NOMO-1 treated with DMSO at 0.1 percent for 48 hours (cell line): ENCODE measurements around the gene TUT7.
A peak's percentile ranks its signal among the peaks of the same experiment; 100 is the strongest.
"Not testable (repeated sequence)": the region's sequence is repeated elsewhere in the genome, so short reads cannot be mapped to it uniquely, and the experiment has no call there.

ENCODE experiments used
- DNase-seq: peaks from one replicate; lab custom pipeline; 2025; ENCODE audit not compliant: unreplicated experiment; lab: John Stamatoyannopoulos, UW

TUT7 gene

DNA sequence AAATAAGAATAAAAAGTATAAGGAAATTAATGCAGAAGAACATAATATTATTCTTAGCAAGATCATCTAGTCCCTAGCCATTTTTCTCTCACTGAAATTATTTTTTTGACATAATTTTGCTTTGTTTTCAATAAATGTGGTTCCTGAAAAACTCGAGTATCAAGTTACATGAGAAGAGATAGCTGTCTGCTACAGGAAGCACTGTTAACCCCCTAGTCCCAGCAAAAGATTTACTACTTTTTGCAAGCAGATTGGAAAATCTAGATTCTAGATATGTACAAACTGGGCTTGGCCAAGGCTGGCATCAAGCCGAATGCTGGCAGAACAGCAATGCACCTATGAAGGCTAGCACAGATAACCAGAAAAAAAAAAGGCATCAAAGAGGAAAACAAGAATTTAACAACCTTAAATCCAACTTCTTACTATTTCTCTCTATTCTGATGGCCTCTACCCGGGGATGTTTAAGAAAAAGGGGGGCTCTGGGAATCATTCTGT lies 49.9 kb downstream of the TUT7 start:
- no peak for DNase-seq

DNA sequence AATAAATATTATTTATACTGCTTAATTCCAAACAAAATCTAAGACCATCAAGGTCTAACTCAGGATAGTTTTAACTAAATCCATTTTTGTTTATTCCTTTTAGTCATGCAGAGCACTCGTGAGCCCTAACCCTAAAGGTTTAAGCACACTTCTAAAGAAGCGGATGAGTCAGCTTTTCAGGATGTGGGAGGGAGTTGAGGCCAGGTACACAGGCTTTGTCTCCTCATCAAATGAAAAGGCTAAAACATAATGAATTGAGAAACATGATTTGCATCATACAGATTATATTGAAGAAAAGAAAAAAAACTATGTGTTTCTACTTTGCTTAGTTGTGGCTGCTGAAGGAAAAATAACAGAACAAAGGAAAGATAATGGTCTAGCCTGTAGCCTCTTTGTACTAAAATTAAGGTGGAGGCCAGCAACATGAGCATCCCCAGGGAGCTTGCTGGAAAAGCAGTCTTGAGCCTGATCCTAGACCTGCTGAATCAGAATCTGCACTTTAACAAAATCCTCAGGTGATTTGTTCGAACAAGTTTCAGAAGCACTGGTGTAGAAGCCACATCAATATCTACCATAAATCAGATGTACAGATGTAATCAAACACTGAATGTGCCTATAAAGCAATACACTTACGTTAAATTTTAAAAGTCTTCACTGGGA lies 50.8 kb downstream of the TUT7 start:
- no peak for DNase-seq

DNA sequence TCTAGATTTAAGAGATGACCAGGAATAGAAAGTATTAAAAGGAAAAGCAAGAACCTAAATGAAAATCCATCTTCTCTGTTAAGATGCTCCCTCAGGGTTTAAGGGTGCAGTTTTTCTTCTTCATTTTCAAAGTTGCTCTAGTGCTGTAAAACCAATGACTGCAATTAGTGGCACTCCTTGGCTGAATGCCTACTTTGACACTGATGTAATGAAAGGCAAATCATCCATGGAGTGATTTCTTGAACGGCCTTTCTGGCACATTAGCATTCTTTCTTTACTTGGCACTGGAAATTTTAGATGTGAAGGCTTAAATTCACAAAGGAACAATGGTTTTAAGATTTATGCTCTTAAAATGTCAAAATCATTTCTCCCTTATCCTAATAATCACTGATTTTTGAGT lies 52.5 kb downstream of the TUT7 start:
- no peak for DNase-seq

DNA sequence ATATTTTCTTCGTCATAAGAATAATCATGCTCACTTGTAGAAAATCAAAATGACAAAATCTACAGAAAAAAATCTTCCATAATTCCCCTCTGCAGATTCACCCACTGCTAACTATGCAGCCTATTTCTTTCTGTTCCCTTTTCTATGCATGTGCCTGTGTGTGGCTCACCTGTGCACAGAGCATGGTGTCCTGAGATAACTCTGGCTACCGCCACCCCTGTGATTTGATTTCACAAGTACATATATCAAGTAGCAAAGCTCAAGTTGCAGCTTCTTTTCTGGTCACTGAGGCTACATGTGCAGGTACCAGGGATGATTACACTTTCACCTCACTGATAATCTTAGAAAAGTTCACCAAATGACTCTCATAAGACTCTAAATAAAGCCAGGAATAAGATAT lies 53.5 kb downstream of the TUT7 start:
- no peak for DNase-seq

DNA sequence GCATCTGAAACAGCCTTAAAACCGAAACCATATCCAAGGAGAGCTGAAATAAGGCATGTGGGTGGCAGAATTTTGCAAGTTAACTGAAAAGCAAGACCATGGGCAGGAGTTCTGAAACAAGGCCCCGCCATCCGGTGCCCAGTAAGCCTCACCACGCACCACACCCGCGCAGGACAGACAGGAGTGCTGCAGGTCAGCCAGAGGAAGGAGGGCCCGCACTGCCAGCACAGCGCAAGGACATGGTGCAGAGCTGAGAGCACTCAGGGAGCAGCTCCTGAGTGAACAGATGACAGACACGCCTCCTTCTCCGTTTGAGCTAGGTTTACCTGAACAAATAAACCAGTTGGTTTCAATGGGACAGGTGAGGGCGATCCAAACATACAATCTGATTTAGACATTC lies 55.3 kb downstream of the TUT7 start:
- DNase-seq, result no peak

DNA sequence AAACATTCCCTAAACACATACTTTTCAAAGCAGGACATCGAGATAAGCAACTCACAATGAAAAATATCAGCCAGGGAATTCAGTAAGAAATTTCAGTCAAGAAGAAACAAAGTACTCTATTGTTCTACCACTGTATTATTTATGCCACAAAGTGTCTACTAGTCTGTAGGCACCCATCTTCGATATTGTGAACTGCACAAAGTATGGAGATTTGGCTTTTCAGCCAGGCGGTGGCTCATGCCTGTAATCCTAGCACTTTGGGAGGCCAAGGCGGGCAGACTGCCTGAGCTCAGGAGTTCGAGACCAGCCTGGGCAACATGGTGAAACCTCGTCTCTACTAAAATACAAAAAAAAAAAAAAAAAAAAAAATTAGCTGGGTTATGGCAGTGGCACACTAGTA lies 63.9 kb downstream of the TUT7 start:
- DNase-seq, result not testable (repeated sequence)

DNA sequence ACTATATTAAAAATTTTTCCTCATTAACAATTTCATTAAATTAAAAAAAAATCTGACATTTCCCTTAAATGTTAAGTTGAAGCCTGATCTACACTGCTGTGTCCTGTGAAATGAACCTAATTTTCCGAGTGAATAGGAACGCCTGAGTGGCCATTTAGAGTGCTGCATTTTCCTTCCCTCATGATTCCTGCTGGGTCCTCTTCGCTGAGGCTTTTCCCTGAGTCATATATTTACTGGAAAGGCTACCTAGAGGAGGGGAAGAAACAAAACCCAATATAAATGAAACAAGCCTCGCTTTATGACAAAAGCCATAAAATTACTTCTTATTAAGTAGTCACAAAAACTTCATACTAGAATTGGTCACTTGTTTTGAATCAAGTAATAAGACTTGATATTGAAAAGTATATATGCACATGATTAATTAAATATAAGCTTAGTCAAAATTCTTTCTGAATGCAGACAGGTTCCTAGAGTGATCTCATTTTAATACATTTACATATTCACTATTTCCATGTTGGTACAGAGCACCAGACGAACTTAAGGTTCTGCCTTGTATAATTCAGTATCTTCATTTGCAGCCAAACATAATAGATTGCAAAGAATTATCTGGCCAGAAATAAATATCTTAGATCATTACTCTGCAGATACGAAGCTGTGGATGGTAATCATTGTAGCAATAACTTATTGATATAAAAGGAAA lies 65.6 kb downstream of the TUT7 start:
- no peak for DNase-seq

DNA sequence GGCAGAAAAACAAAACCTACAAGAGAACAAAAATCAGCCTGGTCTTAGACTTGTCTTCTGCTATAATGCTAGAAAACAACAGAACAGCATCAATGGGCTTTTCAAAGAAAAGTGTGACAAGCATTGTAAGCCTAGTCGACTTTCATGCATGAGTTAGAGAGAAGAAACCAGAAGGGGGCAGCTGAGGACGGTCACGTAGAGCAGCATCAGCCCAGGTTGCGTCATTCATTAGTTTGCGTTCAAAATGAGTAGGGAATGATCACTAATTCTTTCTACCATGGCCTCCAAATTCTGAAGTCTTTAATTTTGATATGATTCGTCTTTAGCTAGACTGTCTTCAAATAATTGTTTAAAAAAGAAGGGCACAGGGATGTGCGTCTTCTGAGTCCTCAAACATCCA lies 67.2 kb downstream of the TUT7 start:
- DNase-seq, result peak; percentile 22

DNA sequence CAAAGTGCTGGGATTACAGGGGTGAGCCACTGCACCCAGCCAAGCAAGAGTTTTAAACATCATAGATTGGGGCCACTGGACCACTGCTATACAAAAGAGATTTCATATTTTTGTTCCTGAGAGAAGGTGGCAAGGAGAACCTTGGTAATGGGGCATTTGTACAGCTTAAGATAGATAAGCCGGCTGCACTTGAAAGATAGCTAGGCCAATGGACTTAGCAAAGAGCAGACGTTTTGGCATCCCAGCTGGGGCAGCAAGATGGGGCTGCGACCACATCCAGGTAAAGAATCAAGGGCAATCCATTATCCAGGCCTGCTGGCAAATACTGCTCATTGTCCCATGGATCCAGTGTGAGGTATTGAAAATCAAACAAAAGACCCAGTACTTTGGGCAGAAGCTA lies 67.9 kb downstream of the TUT7 start:
- DNase-seq, result no peak

DNA sequence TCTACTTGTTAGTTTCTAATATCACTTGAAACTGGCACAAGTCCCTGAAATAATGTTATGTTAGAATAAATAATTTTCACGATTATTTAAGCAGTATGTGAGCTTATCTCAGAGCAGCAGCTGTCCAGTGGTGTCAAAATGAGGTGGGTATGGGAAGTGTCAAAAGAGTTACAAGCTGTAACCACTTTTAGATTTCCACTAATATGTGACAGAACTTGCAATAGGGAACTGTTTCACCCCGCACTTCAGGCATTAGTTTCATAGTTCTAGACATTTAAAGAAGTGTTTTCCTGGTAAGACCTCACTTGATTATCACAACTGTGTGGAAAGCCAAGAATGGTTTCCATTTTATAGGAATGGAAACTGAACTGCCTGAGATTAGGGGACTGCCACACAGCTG lies 68.9 kb downstream of the TUT7 start:
- peak; percentile 15 for DNase-seq

DNA sequence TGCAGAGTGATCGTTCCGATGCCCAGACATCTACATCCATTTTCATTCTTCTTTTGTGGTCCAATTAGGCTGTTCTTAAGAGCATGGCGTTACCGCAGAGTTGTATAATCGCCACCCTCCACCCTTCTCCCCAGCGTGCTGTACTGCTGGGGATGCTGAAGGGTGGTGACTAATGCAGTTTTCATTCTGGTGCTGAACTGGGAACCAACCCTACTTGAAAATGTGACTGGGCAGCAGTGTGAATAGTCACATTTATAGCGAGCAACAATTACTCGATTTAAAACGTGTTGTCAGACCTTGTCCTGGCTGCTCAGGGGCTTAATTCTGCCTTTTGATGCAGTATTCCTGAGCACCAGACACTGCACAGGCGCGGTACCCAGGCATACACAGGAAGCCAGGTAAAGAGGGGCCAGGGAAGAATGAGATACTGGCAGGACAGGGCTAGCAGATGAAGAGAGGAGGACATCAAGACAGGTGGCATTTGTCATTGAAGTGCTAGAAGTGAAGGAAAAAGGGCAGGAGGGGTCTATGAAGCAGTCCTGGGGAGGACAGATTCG lies 71.2 kb downstream of the TUT7 start:
- DNase-seq, result peak; percentile 17

DNA sequence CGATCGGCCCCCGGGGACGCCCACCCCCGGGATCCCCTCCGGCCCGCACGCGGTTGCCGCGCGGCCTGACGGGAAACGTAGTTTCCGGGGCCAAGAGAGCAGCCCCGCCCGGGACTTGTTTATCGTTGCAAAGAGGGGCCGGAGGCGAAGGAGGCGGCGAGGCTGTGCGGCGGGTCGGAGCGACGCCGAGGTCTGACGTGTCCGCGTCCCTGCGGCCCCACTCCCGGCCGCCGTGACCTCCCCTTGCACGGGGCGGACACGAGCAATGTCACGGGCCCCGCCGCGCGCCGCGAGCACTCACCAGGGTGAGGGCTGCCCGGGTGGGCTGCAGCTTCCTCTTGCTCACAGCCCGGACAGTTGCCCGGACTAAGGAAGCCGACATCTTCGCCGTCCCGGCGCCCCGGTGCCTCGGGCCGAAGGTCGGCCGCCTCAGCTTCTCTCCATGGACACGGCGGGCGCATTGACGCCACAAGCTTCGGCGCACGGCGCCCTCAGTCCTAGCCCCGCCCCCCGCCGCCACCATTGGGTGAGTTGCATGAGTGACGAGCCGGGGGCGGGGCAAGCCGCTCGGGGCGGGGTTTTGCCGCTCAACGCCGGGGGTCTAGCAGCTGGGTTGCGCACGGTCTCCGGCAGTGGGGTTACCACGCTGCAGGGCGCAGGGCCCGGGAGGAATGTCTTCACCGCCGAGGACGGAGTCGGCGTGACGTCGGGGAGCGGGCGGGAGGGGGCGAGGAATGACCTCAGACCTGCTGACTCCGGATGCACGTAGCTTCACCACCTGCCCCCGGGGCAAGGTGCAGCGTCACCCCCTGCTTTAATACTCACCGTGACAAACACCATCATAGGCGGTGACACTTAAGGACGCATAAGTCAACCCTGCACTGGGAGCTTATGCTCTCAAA lies 71.9 kb downstream of the TUT7 start, which contains the start of gene ISCA1:
Gene ISCA1, minus strand, starts transcription at position 462 of the 902 bp plus-strand sequence. Its CDS starts 80 bp downstream, at position 382.
- peak; percentile 37 for DNase-seq

DNA sequence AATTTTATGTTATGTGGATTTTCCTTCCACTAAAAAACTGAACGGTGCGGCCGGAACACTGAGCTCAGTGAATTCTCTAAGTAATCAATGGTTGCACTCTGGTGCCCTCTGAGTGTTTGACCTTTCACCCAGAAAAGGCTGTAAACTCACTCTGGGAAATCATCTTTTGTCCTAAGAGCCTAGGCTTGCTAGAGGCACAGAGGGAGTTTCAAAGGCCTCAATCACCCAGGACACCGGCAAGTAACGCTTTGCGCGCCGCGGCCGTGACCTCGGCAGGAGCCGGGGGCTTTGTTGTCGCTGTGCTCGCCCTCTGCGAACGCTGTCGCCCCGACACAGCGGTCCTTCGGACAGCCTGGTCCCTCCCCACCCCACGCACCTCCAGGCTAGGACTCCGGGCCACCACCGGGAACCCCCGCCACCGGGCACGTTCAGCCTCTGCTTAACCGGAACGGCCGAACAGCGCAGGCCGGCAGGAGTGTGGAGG lies 72.6 kb downstream of the TUT7 start:
- DNase-seq, result no peak

DNA sequence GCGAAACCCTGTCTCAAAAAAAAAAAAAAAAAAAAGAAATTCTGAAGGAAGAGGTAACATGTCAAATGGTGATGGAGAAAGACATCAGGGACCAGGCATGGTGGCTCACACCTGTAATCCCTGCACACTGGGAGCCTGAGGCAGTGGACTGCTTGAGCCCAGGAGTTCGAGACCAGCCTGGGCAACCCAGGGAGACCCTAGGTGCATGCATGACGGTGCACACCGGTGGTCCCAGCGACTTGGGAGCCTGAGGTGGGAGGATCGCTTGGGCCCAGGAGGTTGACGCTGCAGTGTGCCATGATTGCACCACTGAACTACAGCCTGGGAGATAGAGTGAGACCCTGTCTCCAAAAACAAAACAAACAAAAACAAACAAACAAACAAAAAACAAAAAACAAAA lies 73.6 kb downstream of the TUT7 start:
- no peak for DNase-seq

DNA sequence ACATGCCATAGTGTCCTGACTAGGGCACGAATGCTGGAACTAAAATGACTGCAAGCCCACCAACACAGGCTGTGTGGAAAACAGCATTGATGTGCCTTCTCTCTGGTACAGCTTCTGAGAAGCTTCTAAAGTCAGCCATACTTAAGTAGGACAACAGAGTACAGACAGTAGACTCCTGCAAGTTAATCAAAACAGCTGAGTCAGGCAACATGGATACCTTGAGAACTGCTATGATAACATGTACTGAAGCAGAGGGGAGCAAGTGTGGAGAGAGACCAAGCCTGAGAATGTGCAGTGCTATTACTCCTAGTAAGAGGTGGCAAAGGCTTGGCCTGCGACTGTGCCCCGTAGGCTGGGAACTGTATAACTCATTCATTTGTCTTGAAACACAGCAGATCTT lies 74.4 kb downstream of the TUT7 start:
- no peak for DNase-seq

DNA sequence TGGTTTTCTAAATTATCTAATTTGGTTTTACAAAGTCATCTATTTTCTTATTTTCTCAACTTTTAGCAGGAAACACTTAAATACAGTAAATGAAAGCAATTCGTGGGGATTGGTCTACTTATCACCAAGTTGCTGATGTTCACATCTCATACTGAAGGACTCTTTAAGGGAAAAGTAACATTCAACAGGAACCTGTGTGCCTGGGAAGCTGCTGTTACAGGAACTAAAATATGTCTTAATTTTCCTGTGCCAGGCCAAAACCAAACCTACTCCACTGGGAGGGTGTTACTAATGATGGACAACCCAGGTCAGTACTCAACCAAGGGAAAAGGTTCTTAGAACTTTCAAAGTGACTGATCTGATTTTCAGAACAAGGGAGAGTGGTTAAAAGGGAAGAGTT lies 77.1 kb downstream of the TUT7 start:
- no peak for DNase-seq

DNA sequence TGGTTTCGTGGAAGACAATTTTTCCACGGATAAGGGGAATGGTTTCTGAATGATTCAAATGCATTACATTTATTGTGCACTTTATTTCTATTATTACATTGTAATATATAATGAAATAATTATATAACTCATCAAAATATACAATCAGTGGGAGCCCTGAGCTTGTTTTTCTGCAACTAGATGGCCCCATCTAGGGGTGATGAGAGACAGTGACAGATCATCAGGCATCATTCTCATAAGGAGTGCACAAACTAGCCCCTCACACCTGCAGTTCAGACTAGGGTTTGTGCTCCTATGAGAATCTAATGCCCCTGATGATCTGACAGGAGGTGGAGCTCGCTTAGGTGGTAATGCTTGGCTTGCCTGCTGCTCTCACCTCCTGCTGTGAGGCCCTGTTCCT lies 78.2 kb downstream of the TUT7 start:
- DNase-seq, result no peak

DNA sequence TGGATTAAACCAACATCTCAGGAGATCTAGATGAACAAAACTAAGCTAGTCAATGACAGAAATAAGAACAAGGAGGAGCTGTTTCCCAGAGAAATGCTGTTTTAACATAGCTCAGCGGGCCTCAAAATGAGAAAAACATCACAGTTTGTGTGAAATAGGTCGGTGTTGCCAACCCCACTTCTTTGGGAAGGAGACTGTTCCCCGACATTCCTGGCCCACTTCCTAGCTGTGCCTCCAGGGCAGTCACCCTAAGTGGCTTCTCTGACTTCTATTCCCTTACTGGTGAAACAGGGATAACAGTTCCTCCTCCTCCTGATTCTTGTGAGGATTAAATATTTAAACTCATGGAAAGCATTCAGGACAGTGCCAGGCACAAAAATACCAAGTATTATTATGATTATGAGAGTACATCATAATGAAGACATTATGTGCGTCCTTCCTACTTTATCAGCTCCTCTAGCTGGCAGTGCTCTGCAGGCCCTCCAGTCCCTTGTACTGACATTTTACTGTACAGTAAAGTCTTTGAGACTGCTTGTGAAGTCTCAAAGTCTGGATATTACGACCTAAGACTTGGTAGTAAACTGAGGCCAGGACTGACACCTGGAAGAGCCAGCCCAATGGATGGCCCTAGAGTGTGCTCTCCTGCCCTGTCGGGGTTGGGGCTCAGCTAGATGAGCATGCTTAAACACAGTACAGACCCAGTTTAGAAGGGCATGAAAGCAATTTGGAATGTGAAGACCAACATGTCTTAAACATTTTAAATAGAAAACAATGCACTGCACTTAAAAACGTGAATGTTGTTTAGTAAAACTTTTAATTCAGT lies 79.2 kb downstream of the TUT7 start:
- DNase-seq, result no peak

DNA sequence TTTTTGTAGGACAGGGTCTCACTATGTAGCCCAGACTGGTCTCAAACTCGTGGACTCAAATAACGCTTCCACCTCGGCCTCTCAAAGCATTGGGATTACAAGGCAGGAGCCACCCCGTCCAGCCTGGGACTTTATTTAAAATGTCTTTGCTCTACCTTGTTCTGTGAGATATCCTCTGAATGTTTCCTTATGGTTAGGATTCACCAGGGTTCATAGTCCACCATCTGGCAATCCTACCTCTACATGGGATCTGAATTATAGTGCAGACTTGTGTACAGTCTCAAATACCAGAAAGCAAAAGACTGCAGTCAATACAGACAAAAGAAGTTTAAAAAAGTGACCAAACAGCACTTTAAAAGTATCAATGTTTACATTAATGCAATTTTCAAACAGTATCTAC lies 82.0 kb downstream of the TUT7 start:
- DNase-seq, result no peak

DNA sequence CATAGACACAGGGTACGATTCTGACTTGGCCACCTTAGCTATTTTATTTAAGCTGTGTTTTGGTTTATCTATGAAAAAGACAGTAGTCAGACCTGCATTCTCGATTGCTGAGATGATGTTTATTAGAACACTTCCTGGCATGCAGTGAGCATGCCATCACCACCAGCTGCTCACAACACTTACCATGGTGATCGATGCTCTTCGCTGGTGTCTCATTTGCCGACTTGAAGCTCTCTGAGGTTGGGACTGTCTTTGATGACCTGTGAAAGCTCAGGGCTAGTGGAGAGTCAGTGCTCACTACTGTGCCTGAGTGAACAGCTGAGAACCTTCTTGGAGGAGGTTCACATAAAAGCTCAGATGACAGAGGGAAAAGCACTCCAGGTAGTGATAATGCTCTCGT lies 90.3 kb downstream of the TUT7 start:
- DNase-seq, result no peak
